HPDE6-E6E7 (cell line): ENCODE results near the gene CECR2.

Experiments
- DNase-seq: peaks from one replicate; pipeline ENCODE4 v3.0.0; 2011; ENCODE audit warnings: missing footprints; ENCODE audit errors: extremely low spot score

CECR2 gene

GRCh38 chr22:17368144-17368543, 1.1 kb upstream of the CECR2 start:
- DNase-seq = no peak

- DNase-seq = no peak
These were observed 464 bp upstream of the CECR2 start for GRCh38 chr22:17368554-17369438.

- no peak for DNase-seq
These were observed 936 bp downstream of the CECR2 start for GRCh38 chr22:17370026-17370765.

- DNase-seq = no peak
These were observed 1.6 kb downstream of the CECR2 start for GRCh38 chr22:17370766-17371432.

- DNase-seq = no peak
These were observed 2.2 kb downstream of the CECR2 start for GRCh38 chr22:17371448-17371847.

GRCh38 chr22:17373855-17374254, 4.6 kb downstream of the CECR2 start:
- no peak for DNase-seq

GRCh38 chr22:17375914-17376614, 6.8 kb downstream of the CECR2 start:
- DNase-seq = no peak

- no peak for DNase-seq
These were observed 7.7 kb downstream of the CECR2 start for GRCh38 chr22:17376950-17377349.

- DNase-seq = no peak
These were observed 10.7 kb downstream of the CECR2 start for GRCh38 chr22:17379944-17380343.

GRCh38 chr22:17380359-17381087, 11.3 kb downstream of the CECR2 start:
- DNase-seq = no peak

GRCh38 chr22:17381192-17381913, 12.1 kb downstream of the CECR2 start:
- no peak for DNase-seq

- no peak for DNase-seq
These were observed 15.5 kb downstream of the CECR2 start for GRCh38 chr22:17384612-17385330.

- no peak for DNase-seq
These were observed 18.1 kb downstream of the CECR2 start for GRCh38 chr22:17387356-17387755.

GRCh38 chr22:17388235-17388634, 19.0 kb downstream of the CECR2 start:
- no peak for DNase-seq

- DNase-seq = no peak
These were observed 20.8 kb downstream of the CECR2 start for GRCh38 chr22:17390087-17390486.

- no peak for DNase-seq
These were observed 27.3 kb downstream of the CECR2 start for GRCh38 chr22:17396516-17396915.

- DNase-seq = no peak
These were observed 28.7 kb downstream of the CECR2 start for GRCh38 chr22:17397756-17398547.

GRCh38 chr22:17400305-17400704, 31.0 kb downstream of the CECR2 start:
- no peak for DNase-seq

GRCh38 chr22:17401728-17402127, 32.5 kb downstream of the CECR2 start:
- no peak for DNase-seq
